ENCODE results near the gene MRPS25. TPM values are rescaled to one million over a fixed set of nuclear protein-coding genes. Genes with fewer than 3 reads are reported as not detected.

MRPS25 gene
- total RNA-seq, 6 experiments from 2014 or later: 31.4 to 45.2 (median 33.4) TPM

GRCh38 chr3:15099364-15100098, 34.4 kb upstream of the MRPS25 start:
- no peaks in the 10 kb centered on the region; the same call in 1 of the 2 replicates for H3K27me3 Mint-ChIP-seq (ENCODE audit: insufficient read depth)
- no peak for TF ChIP-seq CTCF (IDR thresholded peaks at IDR 0.05)
- peaks cover 27% of the 10 kb centered on the region for H3K4me1 Mint-ChIP-seq (ENCODE audit: low read depth)
- H3K9me3 Mint-ChIP-seq: no peaks in the 10 kb centered on the region
- H3K4me3 Mint-ChIP-seq: peak overlapping the region; percentile 97
- H3K36me3 Mint-ChIP-seq (ENCODE audit: low read depth): peaks cover 10% of the 10 kb centered on the region
- peak overlapping the region; percentile 92 for H3K27ac Mint-ChIP-seq
- DNase-seq: no peak

- H3K27ac Mint-ChIP-seq: peak within 1 kb of the TSS; percentile 92
- TF ChIP-seq CTCF (IDR thresholded peaks at IDR 0.05): no peak
- no peaks in the 10 kb centered on the region for H3K9me3 Mint-ChIP-seq
- peaks cover 10% of the 10 kb centered on the region for H3K36me3 Mint-ChIP-seq (ENCODE audit: low read depth)
- DNase-seq: peak; percentile 95
- no peaks in the 10 kb centered on the region; the same call in 1 of the 2 replicates for H3K27me3 Mint-ChIP-seq (ENCODE audit: insufficient read depth)
- H3K4me3 Mint-ChIP-seq: peak within 1 kb of the TSS; percentile 97
- H3K4me1 Mint-ChIP-seq (ENCODE audit: low read depth): peaks cover 27% of the 10 kb centered on the region
Observed at GRCh38 chr3:15098503-15099363, 33.6 kb upstream of the MRPS25 start, which contains the start of gene RBSN. RBSN (minus strand) TSS chr3:15099148; CDS start chr3:15096120, 3,028 bp downstream.

- Mint-ChIP-seq H3K36me3 (ENCODE audit: low read depth) (peaks cover 10% of the 10 kb centered on the region), H3K4me1 (ENCODE audit: low read depth) (peaks cover 25% of the 10 kb centered on the region), H3K27me3 (ENCODE audit: insufficient read depth) (no peaks in the 10 kb centered on the region; the same call in 1 of the 2 replicates), H3K9me3 (no peaks in the 10 kb centered on the region), H3K27ac (peak overlapping the region; percentile 92), H3K4me3 (peak overlapping the region; percentile 97)
- peak; percentile 26 for DNase-seq
- TF ChIP-seq CTCF (IDR thresholded peaks at IDR 0.05): no peak
Observed at GRCh38 chr3:15097891-15098290, 32.8 kb upstream of the MRPS25 start.

GRCh38 chr3:15096046-15096445, 30.9 kb upstream of the MRPS25 start:
- Mint-ChIP-seq H3K4me3 (no peak overlapping the region), H3K27me3 (ENCODE audit: insufficient read depth) (no peaks in the 10 kb centered on the region), H3K27ac (no peak overlapping the region), H3K4me1 (ENCODE audit: low read depth) (peaks cover 20% of the 10 kb centered on the region), H3K9me3 (no peaks in the 10 kb centered on the region), H3K36me3 (ENCODE audit: low read depth) (peaks cover 10% of the 10 kb centered on the region)
- no peak for DNase-seq
- TF ChIP-seq CTCF (IDR thresholded peaks at IDR 0.05): no peak

- Mint-ChIP-seq H3K27ac (no peak overlapping the region), H3K4me1 (ENCODE audit: low read depth) (peaks cover 12% of the 10 kb centered on the region), H3K36me3 (ENCODE audit: low read depth) (peaks cover 18% of the 10 kb centered on the region), H3K27me3 (ENCODE audit: insufficient read depth) (no peaks in the 10 kb centered on the region), H3K4me3 (no peak overlapping the region), H3K9me3 (no peaks in the 10 kb centered on the region)
- no peak for TF ChIP-seq CTCF (IDR thresholded peaks at IDR 0.05)
- DNase-seq: no peak
Observed at GRCh38 chr3:15094187-15094875, 29.2 kb upstream of the MRPS25 start.
